Panc1 (cell line): Measurements from ENCODE around the gene PCDHGA1.

Source experiments
- POLR2AphosphoS5 ChIP-seq: IDR thresholded peaks from 2 replicates; pipeline ENCODE4 v1.6.1; 2012; ENCODE audit warnings: mild to moderate bottlenecking, low read depth, low read length, moderate library complexity
- TCF7L2 ChIP-seq: IDR thresholded peaks from 2 replicates; pipeline ENCODE4 v1.6.1; 2011; ENCODE audit warnings: mild to moderate bottlenecking, low read depth, low read length, inconsistent platforms
- TF ChIP-seq, protein P1 (sequence below): fragments of 450-650 bp; IDR thresholded peaks from 2 replicates; pipeline ENCODE4 v1.5.1; 2017; ENCODE audit warnings: mild to moderate bottlenecking

DNA sequence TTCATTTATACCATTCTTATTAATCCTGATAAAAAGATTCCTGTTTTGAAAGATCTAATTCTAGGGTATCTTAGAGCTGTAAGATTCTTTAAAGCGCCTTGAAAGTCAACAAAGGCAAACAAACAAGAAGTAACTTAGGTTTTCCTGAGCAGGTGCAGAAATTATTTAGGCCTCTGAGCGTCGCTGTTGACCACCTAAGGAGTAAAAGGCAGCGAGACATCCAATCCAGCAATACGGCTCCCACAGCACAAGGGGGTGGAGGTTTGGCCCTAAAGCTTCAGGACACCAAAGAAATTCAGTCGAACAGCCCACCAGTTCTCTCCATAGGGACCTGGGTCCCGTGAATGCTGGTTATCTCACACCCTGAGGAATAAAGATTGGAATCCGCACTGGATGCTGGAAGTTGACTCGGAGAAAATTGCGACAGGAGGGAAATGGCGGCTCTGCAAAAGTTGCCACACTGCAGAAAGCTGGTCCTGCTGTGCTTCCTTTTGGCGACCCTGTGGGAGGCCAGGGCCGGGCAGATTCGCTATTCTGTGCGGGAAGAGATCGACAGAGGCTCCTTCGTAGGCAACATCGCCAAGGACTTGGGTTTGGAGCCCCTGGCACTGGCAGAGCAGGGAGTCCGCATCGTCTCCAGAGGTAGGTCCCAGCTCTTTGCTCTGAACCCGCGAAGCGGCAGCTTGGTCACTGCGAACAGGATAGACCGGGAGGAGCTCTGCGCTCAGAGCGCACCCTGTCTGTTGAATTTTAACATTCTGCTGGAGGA lies 8.4 kb downstream of the PCDHGA1 start, which contains the start of gene PCDHGA2:
- TF ChIP-seq, protein P1, sequence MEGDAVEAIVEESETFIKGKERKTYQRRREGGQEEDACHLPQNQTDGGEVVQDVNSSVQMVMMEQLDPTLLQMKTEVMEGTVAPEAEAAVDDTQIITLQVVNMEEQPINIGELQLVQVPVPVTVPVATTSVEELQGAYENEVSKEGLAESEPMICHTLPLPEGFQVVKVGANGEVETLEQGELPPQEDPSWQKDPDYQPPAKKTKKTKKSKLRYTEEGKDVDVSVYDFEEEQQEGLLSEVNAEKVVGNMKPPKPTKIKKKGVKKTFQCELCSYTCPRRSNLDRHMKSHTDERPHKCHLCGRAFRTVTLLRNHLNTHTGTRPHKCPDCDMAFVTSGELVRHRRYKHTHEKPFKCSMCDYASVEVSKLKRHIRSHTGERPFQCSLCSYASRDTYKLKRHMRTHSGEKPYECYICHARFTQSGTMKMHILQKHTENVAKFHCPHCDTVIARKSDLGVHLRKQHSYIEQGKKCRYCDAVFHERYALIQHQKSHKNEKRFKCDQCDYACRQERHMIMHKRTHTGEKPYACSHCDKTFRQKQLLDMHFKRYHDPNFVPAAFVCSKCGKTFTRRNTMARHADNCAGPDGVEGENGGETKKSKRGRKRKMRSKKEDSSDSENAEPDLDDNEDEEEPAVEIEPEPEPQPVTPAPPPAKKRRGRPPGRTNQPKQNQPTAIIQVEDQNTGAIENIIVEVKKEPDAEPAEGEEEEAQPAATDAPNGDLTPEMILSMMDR: peak; percentile 36
- TF ChIP-seq TCF7L2 (no peak), POLR2AphosphoS5 (no peak)
